OCI-LY7 (cell line): ENCODE results near the gene NCKAP5.

Experiments
- CTCF ChIP-seq: fragments of 200-600 bp; sonication (generic); conservative IDR thresholded peaks from 2 replicates; pipeline ENCODE4 v1.5.1; 2014; ENCODE audit warnings: mild to moderate bottlenecking, antibody characterized with exemption, low read length, moderate library complexity, mixed read lengths
- EZH2phosphoT487 ChIP-seq: fragments of 200-600 bp; sonication (generic); IDR thresholded peaks from 2 replicates; pipeline ENCODE4 v1.6.1; 2018; ENCODE audit warnings: low read depth, borderline replicate concordance, mild to moderate bottlenecking, mixed run types, antibody characterized with exemption, low read length, moderate library complexity, mixed read lengths

GRCh38 chr2:133437492-133437891, 130.8 kb downstream of the NCKAP5 start:
- no peak for TF ChIP-seq CTCF
- TF ChIP-seq EZH2phosphoT487: no peak
